ENCODE data around the gene FAM241B. TPM values are rescaled to one million over a fixed set of nuclear protein-coding genes. Genes with fewer than 3 reads are reported as not detected.

The FAM241B gene
- total and polyA plus RNA-seq, 10 donors: 0.77 to 3.2 (median 1.8) TPM

- peak; percentile 15 for DNase-seq
- TF ChIP-seq POLR2A (IDR thresholded peaks at IDR 0.05) (no peak), CTCF (IDR thresholded peaks at IDR 0.05 in 8 of 11, conservative IDR thresholded peaks at IDR 0.05 in 3 of 11) (no peak), POLR2AphosphoS5 (IDR thresholded peaks at IDR 0.05) (no peak)
- 58 to 83% (median 77%) methylated on average over 4 of the region's 4 CpGs for WGBS, 5 donors
- Histone ChIP-seq H3K27me3 (replicated peaks in 1 of 7) (peaks cover 0 to 49% (median 0%) of the 10 kb centered on the region in 7 donors), H3K27ac (no peak overlapping the region), H3K4me3 (no peak overlapping the region), H3K9me3 (peaks cover 0 to under 1% (median 0%) of the 10 kb centered on the region in 8 donors), H3K36me3 (no peaks in the 10 kb centered on the region), H3K4me1 (peaks cover 0 to 8% (median 0%) of the 10 kb centered on the region in 6 donors)
- intact Hi-C loops (cut with DNase I; ENCODE audit: low total_unique reads): loop anchor here (10.0 kb wide), 2 partner anchors 223 to 267 kb away; no protein-coding TSS in a partner anchor
These were observed 17.8 kb downstream of the FAM241B start for GRCh38 chr10:69647819-69648218.

- DNase-seq: peak; percentile 32
- intact Hi-C loops (cut with DNase I; ENCODE audit: low total_unique reads): loop anchor here (10.0 kb wide), 2 partner anchors 224 to 266 kb away; no protein-coding TSS in a partner anchor
These were observed 18.4 kb downstream of the FAM241B start for GRCh38 chr10:69648461-69648860.

GRCh38 chr10:69649786-69650550 lies 19.9 kb downstream of the FAM241B start:
- no peak for TF ChIP-seq POLR2AphosphoS5 (IDR thresholded peaks at IDR 0.05)
- TF ChIP-seq POLR2A (IDR thresholded peaks at IDR 0.05): no peak
- TF ChIP-seq CTCF (IDR thresholded peaks at IDR 0.05 in 8 of 11, conservative IDR thresholded peaks at IDR 0.05 in 3 of 11): no peak
- Histone ChIP-seq H3K27ac (no peak overlapping the region), H3K36me3 (no peaks in the 10 kb centered on the region), H3K27me3 (replicated peaks in 1 of 7) (peaks cover 0 to 47% (median 0%) of the 10 kb centered on the region in 7 donors), H3K9me3 (peaks cover 0 to 6% (median 0%) of the 10 kb centered on the region in 8 donors), H3K4me1 (peaks cover 0 to 8% (median 0%) of the 10 kb centered on the region in 6 donors), H3K4me3 (no peak overlapping the region)
- peak; percentile 41 for DNase-seq
- 87 to 92% (median 89%) methylated on average over 6 to 9 of the region's 9 CpGs for WGBS, 5 donors
- intact Hi-C loops (cut with DNase I; ENCODE audit: low total_unique reads): loop anchor here (10.0 kb wide), 2 partner anchors 225 to 265 kb away; no protein-coding TSS in a partner anchor

More at GRCh38 chr10:69648461-69648860, 18.4 kb downstream of the FAM241B start:
- Histone ChIP-seq H3K27ac (no peak overlapping the region), H3K4me1 (peaks cover 0 to 8% (median 0%) of the 10 kb centered on the region in 6 donors), H3K4me3 (no peak overlapping the region), H3K27me3 (replicated peaks in 1 of 7) (peaks cover 0 to 47% (median 0%) of the 10 kb centered on the region in 7 donors), H3K9me3 (peaks cover 0 to 6% (median 0%) of the 10 kb centered on the region in 8 donors), H3K36me3 (no peaks in the 10 kb centered on the region)
- WGBS, 5 donors: 77 to 91% (median 89%) methylated on average over 5 of the region's 5 CpGs
- TF ChIP-seq POLR2AphosphoS5 (IDR thresholded peaks at IDR 0.05) (no peak), POLR2A (IDR thresholded peaks at IDR 0.05) (no peak), CTCF (IDR thresholded peaks at IDR 0.05 in 8 of 11, conservative IDR thresholded peaks at IDR 0.05 in 3 of 11) (no peak)

Measured in spleen (tissue), 11 donors.